Measurements from ENCODE around the gene ZNF76.

Gene ZNF76

DNA sequence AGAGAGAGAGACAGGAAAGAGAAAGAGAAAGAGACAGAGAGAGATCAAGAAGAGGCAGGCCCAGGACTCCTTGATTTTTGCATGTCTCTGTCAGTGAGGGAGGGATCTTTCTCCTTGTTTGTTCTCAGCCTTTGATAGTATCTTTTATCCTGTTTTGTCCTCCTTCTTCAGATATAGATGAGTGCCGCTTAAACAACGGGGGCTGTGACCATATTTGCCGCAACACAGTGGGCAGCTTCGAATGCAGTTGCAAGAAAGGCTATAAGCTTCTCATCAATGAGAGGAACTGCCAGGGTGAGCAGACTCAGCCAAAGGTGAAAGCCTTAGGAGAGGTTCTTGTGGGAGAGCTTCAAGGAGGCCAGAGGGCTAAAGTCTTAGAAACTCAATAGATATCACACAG, 20.0 kb upstream of the ZNF76 start:
- no peaks in the 10 kb centered on the region for H3K36me3 ChIP-seq (replicated peaks; ENCODE audit: insufficient read depth, low read length)
- no peak overlapping the region for H3K9ac ChIP-seq (ENCODE audit: low read length)
- H2AFZ ChIP-seq (ENCODE audit: low read length), result no peak overlapping the region
- H3K4me3 ChIP-seq (ENCODE audit: low read length), result no peak overlapping the region
- no peaks in the 10 kb centered on the region for H3F3A ChIP-seq (ENCODE audit: insufficient read depth, low read length)
- DNase-seq, result no peak
- H3K4me1 ChIP-seq (ENCODE audit: low read length), result no peaks in the 10 kb centered on the region
- H4K20me1 ChIP-seq (ENCODE audit: insufficient read depth, low read length), result no peaks in the 10 kb centered on the region
- no peaks in the 10 kb centered on the region for H3K9me3 ChIP-seq (replicated peaks; ENCODE audit: insufficient read depth, low read length)
- TF ChIP-seq EZH2 (optimal IDR thresholded peaks at IDR 0.05; ENCODE audit: low read depth, low read length) (no peak), EZH2phosphoT487 (IDR thresholded peaks at IDR 0.05; ENCODE audit: low read length) (no peak)
- TF ChIP-seq, protein P1, sequence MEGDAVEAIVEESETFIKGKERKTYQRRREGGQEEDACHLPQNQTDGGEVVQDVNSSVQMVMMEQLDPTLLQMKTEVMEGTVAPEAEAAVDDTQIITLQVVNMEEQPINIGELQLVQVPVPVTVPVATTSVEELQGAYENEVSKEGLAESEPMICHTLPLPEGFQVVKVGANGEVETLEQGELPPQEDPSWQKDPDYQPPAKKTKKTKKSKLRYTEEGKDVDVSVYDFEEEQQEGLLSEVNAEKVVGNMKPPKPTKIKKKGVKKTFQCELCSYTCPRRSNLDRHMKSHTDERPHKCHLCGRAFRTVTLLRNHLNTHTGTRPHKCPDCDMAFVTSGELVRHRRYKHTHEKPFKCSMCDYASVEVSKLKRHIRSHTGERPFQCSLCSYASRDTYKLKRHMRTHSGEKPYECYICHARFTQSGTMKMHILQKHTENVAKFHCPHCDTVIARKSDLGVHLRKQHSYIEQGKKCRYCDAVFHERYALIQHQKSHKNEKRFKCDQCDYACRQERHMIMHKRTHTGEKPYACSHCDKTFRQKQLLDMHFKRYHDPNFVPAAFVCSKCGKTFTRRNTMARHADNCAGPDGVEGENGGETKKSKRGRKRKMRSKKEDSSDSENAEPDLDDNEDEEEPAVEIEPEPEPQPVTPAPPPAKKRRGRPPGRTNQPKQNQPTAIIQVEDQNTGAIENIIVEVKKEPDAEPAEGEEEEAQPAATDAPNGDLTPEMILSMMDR (IDR thresholded peaks at IDR 0.05; ENCODE audit: low read length), result no peak
- H3K9me2 ChIP-seq (replicated peaks; ENCODE audit: insufficient read depth, low read length), result no peaks in the 10 kb centered on the region
- H3K27me3 ChIP-seq (replicated peaks; ENCODE audit: insufficient read depth, low read length), result no peaks in the 10 kb centered on the region
- H3K4me2 ChIP-seq (ENCODE audit: low read depth, low read length), result no peak overlapping the region
- no peak overlapping the region for H3K27ac ChIP-seq (ENCODE audit: low read length)
- no peaks in the 10 kb centered on the region for H3K79me2 ChIP-seq (ENCODE audit: low read length)

DNA sequence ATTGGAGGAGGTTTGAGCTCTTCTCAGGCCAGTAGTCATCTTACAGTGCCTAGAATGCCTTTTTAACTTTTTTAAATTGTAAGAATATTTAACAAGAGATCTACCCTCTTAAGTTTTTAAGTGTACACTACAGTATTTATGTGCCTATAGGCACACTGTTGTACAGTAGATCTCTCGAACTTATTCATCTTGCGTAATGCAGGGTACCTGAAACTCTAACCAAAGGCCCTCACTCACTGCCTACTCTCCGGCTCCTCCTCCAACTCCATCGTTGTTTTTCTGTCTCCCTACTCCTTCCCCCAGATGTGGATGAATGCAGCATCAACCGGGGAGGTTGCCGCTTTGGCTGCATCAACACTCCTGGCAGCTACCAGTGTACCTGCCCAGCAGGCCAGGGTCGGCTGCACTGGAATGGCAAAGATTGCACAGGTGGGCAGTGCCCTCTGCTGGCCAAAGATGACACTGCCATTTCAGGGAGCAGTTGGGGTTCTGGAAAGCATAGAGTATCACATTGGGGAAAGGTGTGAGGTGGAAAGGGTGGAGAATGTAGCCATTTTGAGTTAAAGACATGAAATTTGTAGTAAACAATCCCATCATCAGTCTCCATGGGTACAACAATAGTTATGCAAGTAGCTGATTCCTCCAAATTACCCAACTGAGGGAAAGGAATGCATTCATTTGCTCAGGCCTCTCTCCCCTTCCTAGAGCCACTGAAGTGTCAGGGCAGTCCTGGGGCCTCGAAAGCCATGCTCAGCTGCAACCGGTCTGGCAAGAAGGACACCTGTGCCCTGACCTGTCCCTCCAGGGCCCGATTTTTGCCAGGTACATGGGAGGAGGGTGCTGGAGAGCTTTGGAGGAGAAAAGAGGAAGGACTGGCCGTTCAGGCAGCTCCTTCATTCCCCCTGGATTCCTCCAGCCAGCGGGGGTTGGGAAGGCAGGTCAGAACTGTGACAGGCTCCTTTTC, 18.4 kb upstream of the ZNF76 start:
- H3K79me2 ChIP-seq (ENCODE audit: low read length), result no peaks in the 10 kb centered on the region
- H3K27me3 ChIP-seq (replicated peaks; ENCODE audit: insufficient read depth, low read length), result no peaks in the 10 kb centered on the region
- H4K20me1 ChIP-seq (ENCODE audit: insufficient read depth, low read length), result no peaks in the 10 kb centered on the region
- no peaks in the 10 kb centered on the region for H3K4me1 ChIP-seq (ENCODE audit: low read length)
- no peaks in the 10 kb centered on the region for H3K9me3 ChIP-seq (replicated peaks; ENCODE audit: insufficient read depth, low read length)
- H2AFZ ChIP-seq (ENCODE audit: low read length), result no peak overlapping the region
- peak; percentile 61 for DNase-seq
- H3K27ac ChIP-seq (ENCODE audit: low read length), result no peak overlapping the region
- H3K9me2 ChIP-seq (replicated peaks; ENCODE audit: insufficient read depth, low read length), result no peaks in the 10 kb centered on the region
- H3K4me3 ChIP-seq (ENCODE audit: low read length), result no peak overlapping the region
- no peaks in the 10 kb centered on the region for H3F3A ChIP-seq (ENCODE audit: insufficient read depth, low read length)
- no peak overlapping the region for H3K9ac ChIP-seq (ENCODE audit: low read length)
- H3K36me3 ChIP-seq (replicated peaks; ENCODE audit: insufficient read depth, low read length), result no peaks in the 10 kb centered on the region
- no peak overlapping the region for H3K4me2 ChIP-seq (ENCODE audit: low read depth, low read length)
- TF ChIP-seq EZH2 (optimal IDR thresholded peaks at IDR 0.05; ENCODE audit: low read depth, low read length) (no peak), EZH2phosphoT487 (IDR thresholded peaks at IDR 0.05; ENCODE audit: low read length) (no peak)
- TF ChIP-seq, protein P1 (IDR thresholded peaks at IDR 0.05; ENCODE audit: low read length), result peak; percentile 98

DNA sequence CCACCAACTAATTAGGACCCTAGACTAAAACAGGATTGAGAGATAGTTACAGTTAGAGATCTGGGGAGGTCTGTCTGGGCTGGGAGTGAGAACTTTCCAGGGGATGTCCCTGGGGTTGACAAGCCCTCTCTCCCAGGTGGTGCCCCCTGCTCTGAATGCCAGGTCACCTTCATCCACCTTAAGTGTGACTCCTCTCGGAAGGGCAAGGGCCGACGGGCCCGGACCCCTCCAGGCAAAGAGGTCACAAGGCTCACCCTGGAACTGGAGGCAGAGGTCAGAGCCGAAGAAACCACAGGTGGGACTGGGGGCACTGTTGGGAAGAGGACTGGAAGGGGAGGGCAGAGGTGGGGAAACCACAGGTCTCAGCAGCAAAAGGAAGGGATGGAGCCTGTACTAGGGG, 17.0 kb upstream of the ZNF76 start:
- H4K20me1 ChIP-seq (ENCODE audit: insufficient read depth, low read length), result no peaks in the 10 kb centered on the region
- H3K4me1 ChIP-seq (ENCODE audit: low read length), result peaks cover 4% of the 10 kb centered on the region
- TF ChIP-seq, protein P1 (IDR thresholded peaks at IDR 0.05; ENCODE audit: low read length), result no peak
- TF ChIP-seq EZH2phosphoT487 (IDR thresholded peaks at IDR 0.05; ENCODE audit: low read length), result no peak
- TF ChIP-seq EZH2 (optimal IDR thresholded peaks at IDR 0.05; ENCODE audit: low read depth, low read length), result no peak
- no peak overlapping the region for H3K4me3 ChIP-seq (ENCODE audit: low read length)
- no peak overlapping the region for H3K27ac ChIP-seq (ENCODE audit: low read length)
- DNase-seq, result no peak
- H3K9me3 ChIP-seq (replicated peaks; ENCODE audit: insufficient read depth, low read length), result no peaks in the 10 kb centered on the region
- no peak overlapping the region for H2AFZ ChIP-seq (ENCODE audit: low read length)
- H3K79me2 ChIP-seq (ENCODE audit: low read length), result 0 out of 2 replicates have a peak, but pooled peaks cover under 1% of the 10 kb centered on the region
- H3K27me3 ChIP-seq (replicated peaks; ENCODE audit: insufficient read depth, low read length), result no peaks in the 10 kb centered on the region
- no peak overlapping the region for H3K9ac ChIP-seq (ENCODE audit: low read length)
- no peaks in the 10 kb centered on the region for H3K36me3 ChIP-seq (replicated peaks; ENCODE audit: insufficient read depth, low read length)
- H3K9me2 ChIP-seq (replicated peaks; ENCODE audit: insufficient read depth, low read length), result no peaks in the 10 kb centered on the region
- H3K4me2 ChIP-seq (ENCODE audit: low read depth, low read length), result no peak overlapping the region
- peaks cover 2% of the 10 kb centered on the region for H3F3A ChIP-seq (ENCODE audit: insufficient read depth, low read length)

All from MM.1S (cell line).